Keratinocyte (primary cell): ENCODE results near the gene GPC5. TPM values are rescaled to one million over a fixed set of nuclear protein-coding genes. Genes with fewer than 3 reads are reported as not detected.

Experiments used
- DNase-seq: peaks from one replicate; pipeline ENCODE4 v3.0.0-alpha.2; 2011; ENCODE audit warnings: low read depth, missing footprints, low spot score
- FAIRE-seq: peaks from 2 replicates; lab custom pipeline; 2011; peaks lifted over from hg19 to GRCh38; lab: Jason Lieb, UNC
- H2AFZ ChIP-seq: 2 replicates; pipeline ENCODE4 v1.6.0; 2012; ENCODE audit warnings: low read length, control low read depth, inconsistent platforms; ENCODE audit not compliant: control insufficient read depth
- H3K27ac ChIP-seq: 2 replicates; pipeline ENCODE4 v1.5.1; 2011; ENCODE audit warnings: low read length; ENCODE audit not compliant: control insufficient read depth, insufficient read depth
- H3K27me3 ChIP-seq: 3 replicates; pipeline ENCODE4 v1.6.0; 2011; ENCODE audit warnings: low read length; ENCODE audit not compliant: control insufficient read depth, insufficient read depth; ENCODE audit errors: extremely low read depth
- H3K36me3 ChIP-seq, 2 experiments: 2 replicates in 1 of 2; 3 replicates in 1 of 2; pipeline ENCODE4 v1.5.1; 2011; ENCODE audit warnings: low read length in 2 of 2, mild to moderate bottlenecking in 1 of 2; ENCODE audit not compliant: control insufficient read depth in 2 of 2, insufficient read depth in 2 of 2; ENCODE audit errors: extremely low read depth in 1 of 2
- H3K4me1 ChIP-seq: 3 replicates; pipeline ENCODE4 v1.5.1; 2011; ENCODE audit warnings: low read length; ENCODE audit not compliant: control insufficient read depth, insufficient read depth; ENCODE audit errors: extremely low read depth
- H3K4me2 ChIP-seq: 3 replicates; pipeline ENCODE4 v1.6.0; 2011; ENCODE audit warnings: low read depth, low read length; ENCODE audit not compliant: control insufficient read depth, insufficient read depth; ENCODE audit errors: extremely low read depth
- H3K4me3 ChIP-seq, 3 experiments: fragments of 200-600 bp in 1 of 3; sonication (generic) in 1 of 3; 2 replicates in 2 of 3; 3 replicates in 1 of 3; pipeline ENCODE4 v1.5.1; 2011 to 2016; ENCODE audit warnings: low read length in 3 of 3, mild to moderate bottlenecking in 3 of 3, control low read depth in 2 of 3, inconsistent platforms in 1 of 3, low read depth in 1 of 3, mixed read lengths in 1 of 3, mixed run types in 1 of 3, moderate library complexity in 1 of 3; ENCODE audit not compliant: control insufficient read depth in 2 of 3, insufficient read depth in 2 of 3; ENCODE audit errors: extremely low read depth in 1 of 3
- H3K79me2 ChIP-seq: 2 replicates; pipeline ENCODE4 v1.6.0; 2012; ENCODE audit warnings: low read length; ENCODE audit not compliant: control insufficient read depth, insufficient read depth
- H3K9ac ChIP-seq: 3 replicates; pipeline ENCODE4 v1.6.0; 2011; ENCODE audit warnings: low read length; ENCODE audit not compliant: control insufficient read depth, insufficient read depth; ENCODE audit errors: extremely low read depth
- H3K9me1 ChIP-seq: 3 replicates; pipeline ENCODE4 v1.6.0; 2011; ENCODE audit warnings: low read length; ENCODE audit not compliant: control insufficient read depth, insufficient read depth; ENCODE audit errors: extremely low read depth
- H3K9me3 ChIP-seq: 2 replicates; pipeline ENCODE4 v1.5.1; 2012; ENCODE audit warnings: low read depth, low read length; ENCODE audit not compliant: control insufficient read depth
- H4K20me1 ChIP-seq: 3 replicates; pipeline ENCODE4 v1.6.0; 2011; ENCODE audit warnings: low read length; ENCODE audit not compliant: control insufficient read depth, insufficient read depth; ENCODE audit errors: extremely low read depth
- CTCF ChIP-seq, 3 experiments: IDR thresholded peaks in 1 of 3; conservative IDR thresholded peaks in 1 of 3; optimal IDR thresholded peaks in 1 of 3; 2 replicates in 2 of 3; 3 replicates in 1 of 3; pipeline versions ENCODE3 to v1.5.1; 2011; ENCODE audit warnings: low read length in 3 of 3, mild to moderate bottlenecking in 3 of 3, moderate library complexity in 2 of 3, control low read depth in 1 of 3, inconsistent platforms in 1 of 3; ENCODE audit not compliant: insufficient read depth in 2 of 3; ENCODE audit errors: extremely low read depth in 1 of 3
- EZH2 ChIP-seq: IDR thresholded peaks from one replicate; pipeline ENCODE4 v1.6.1; 2012; ENCODE audit warnings: inconsistent platforms, mild to moderate bottlenecking, low read length, moderate library complexity
- dilution Hi-C: fragments of 300-500 bp; cut with MboI; formaldehyde crosslinking; loops from one replicate; pipeline ENCODE4 v1.7.0; 2020; ENCODE audit warnings: low sequenced_read_pairs; ENCODE audit not compliant: extremely low pct_ligation_motif_present
- polyA plus RNA-seq, 5 experiments: library from polyadenylated mRNA; depleted of rRNA in 3 of 5; stranded (reverse) in 3 of 5; stranded (forward) in 1 of 5; unstranded in 1 of 5; fragments of >200 nt; gene quantifications; 1 replicate in 1 of 5; 2 replicates in 3 of 5; 3 replicates in 1 of 5; pipeline versions ENCODE4 v1.2.1 to v1.2.3, GENCODE V29; 2011 to 2012; ENCODE audit warnings: missing spikeins in 2 of 5, low read depth in 1 of 5, low replicate concordance in 1 of 5

The GPC5 gene
- polyA plus RNA-seq, 1 donor (not counting 4 experiments of a cell fraction or from before 2014, with no cell fraction given) = 0.10 TPM

DNA sequence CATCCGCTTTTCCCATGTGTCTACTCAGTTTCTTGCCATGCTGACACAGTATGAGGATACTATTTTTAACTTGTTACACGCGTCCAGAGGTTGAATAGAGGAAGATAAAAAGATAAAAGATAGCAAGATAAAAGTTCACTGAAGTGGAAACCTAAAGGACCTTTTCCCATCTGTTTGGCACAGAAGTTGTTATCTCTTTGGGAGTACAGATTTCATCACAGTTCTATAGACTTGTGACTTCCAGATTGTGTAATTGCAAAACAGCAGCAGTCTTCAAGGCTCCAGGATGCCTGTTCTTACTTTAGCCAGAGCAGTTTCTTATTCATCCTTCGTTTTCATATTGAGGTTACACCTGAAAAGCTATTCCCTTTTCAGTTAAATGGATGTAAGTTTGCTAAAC lies 369.2 kb downstream of the GPC5 start:
- Histone ChIP-seq H4K20me1 (no peaks in the 10 kb centered on the region), H3K79me2 (no peaks in the 10 kb centered on the region), H3K4me1 (no peaks in the 10 kb centered on the region), H3K36me3 (no peaks in the 10 kb centered on the region), H3K9me3 (no peaks in the 10 kb centered on the region), H2AFZ (no peak overlapping the region), H3K9me1 (no peaks in the 10 kb centered on the region), H3K27ac (no peak overlapping the region), H3K9ac (no peak overlapping the region), H3K27me3 (no peaks in the 10 kb centered on the region), H3K4me2 (no peak overlapping the region), H3K4me3 (no peak overlapping the region)
- FAIRE-seq (no peak), DNase-seq (no peak)
- TF ChIP-seq CTCF (optimal IDR thresholded peaks at IDR 0.05 in 1 of 3, IDR thresholded peaks at IDR 0.05 in 1 of 3, conservative IDR thresholded peaks at IDR 0.05 in 1 of 3; ENCODE audit: extremely low read depth in 1 of 3, insufficient read depth in 2 of 3, low read length in 3 of 3) (no peak), EZH2 (no peak)
- dilution Hi-C loops = no loop called here

DNA sequence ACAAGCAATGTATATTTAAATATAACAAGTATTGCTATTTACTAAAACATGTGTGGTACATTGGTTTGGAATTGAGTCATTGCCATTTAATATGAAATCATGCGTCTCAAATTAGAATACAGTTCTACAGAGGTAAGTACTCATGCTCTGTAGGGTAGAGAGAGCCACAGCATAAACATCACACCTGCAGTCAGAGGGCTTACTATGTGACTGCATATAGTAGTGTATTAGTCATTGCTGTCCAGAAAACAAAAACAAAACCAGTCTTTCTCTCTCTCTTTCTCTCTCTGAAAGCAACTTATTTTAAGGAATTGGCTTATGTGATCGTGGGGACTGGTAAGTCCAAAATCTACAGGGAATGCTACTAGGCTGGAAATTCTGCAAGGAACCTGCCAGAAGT lies 370.3 kb downstream of the GPC5 start:
- TF ChIP-seq EZH2 (no peak), CTCF (optimal IDR thresholded peaks at IDR 0.05 in 1 of 3, IDR thresholded peaks at IDR 0.05 in 1 of 3, conservative IDR thresholded peaks at IDR 0.05 in 1 of 3; ENCODE audit: extremely low read depth in 1 of 3, insufficient read depth in 2 of 3, low read length in 3 of 3) (no peak)
- Histone ChIP-seq H3K4me2 (no peak overlapping the region), H3K27ac (no peak overlapping the region), H3K9me3 (no peaks in the 10 kb centered on the region), H3K27me3 (no peaks in the 10 kb centered on the region), H3K4me3 (no peak overlapping the region), H2AFZ (no peak overlapping the region), H3K36me3 (no peaks in the 10 kb centered on the region), H3K79me2 (no peaks in the 10 kb centered on the region), H3K9me1 (no peaks in the 10 kb centered on the region), H3K9ac (no peak overlapping the region), H4K20me1 (no peaks in the 10 kb centered on the region), H3K4me1 (no peaks in the 10 kb centered on the region)
- DNase-seq (no peak), FAIRE-seq (no peak)
- dilution Hi-C loops = no loop called here
